Testis (tissue), 3 donors: Measurements from ENCODE around the gene KCNJ1. TPM values are rescaled to one million over a fixed set of nuclear protein-coding genes. Genes with fewer than 3 reads are reported as not detected.

Experiments used
- DNase-seq: peaks from one replicate; pipeline ENCODE4 v3.0.0-alpha.2; 2019
- H3K27ac ChIP-seq, 2 donors: fragments of 200-600 bp; sonication (generic); one replicate each; pipeline ENCODE4 v1.5.1; 2019
- H3K27me3 ChIP-seq: fragments of 200-600 bp; sonication (generic); one replicate; pipeline ENCODE4 v1.5.1; 2019
- H3K36me3 ChIP-seq: fragments of 200-600 bp; sonication (generic); one replicate; pipeline ENCODE4 v1.5.1; 2017; ENCODE audit warnings: low read depth; ENCODE audit errors: missing control alignments
- H3K4me1 ChIP-seq: fragments of 200-600 bp; sonication (generic); one replicate; pipeline ENCODE4 v1.5.1; 2019
- H3K4me3 ChIP-seq, 2 donors: fragments of 200-600 bp; sonication (generic); one replicate each; pipeline ENCODE4 v1.5.1; 2017 to 2019
- H3K9me3 ChIP-seq: fragments of 200-600 bp; sonication (generic); one replicate; pipeline ENCODE4 v1.5.1; 2017
- POLR2A ChIP-seq: fragments of 450-650 bp; IDR thresholded peaks from one replicate; pipeline ENCODE4 v1.6.1; 2017; ENCODE audit warnings: antibody characterized with exemption, mild to moderate bottlenecking, moderate library complexity
- WGBS, 2 donors: methylation state at CpG; one replicate each; pipeline ENCODE4 v1.1.5; 2018; 5-methylcytosine and 5-hydroxymethylcytosine counted together
- intact Hi-C: fragments of 100-400 bp; cut with DNase I; formaldehyde crosslinking; loops from one replicate; pipeline ENCODE4 v1.15.1; 2023; ENCODE audit warnings: low total_unique reads
- polyA plus RNA-seq: library from polyadenylated mRNA; stranded (reverse); fragments of 350-450 nt; fragmentation: Illumina TruSeq; extraction: RNeasy Lipid Tissue Mini Kit (QIAGEN cat#74804); gene quantifications from one replicate; pipeline ENCODE4 v1.2.3, GENCODE V29; 2014; ENCODE audit warnings: low read depth, low replicate concordance; ENCODE audit not compliant: insufficient read depth
- total RNA-seq, 2 donors: library from RNA; depleted of rRNA; stranded (reverse); fragments of >200 nt; gene quantifications; one replicate each; pipeline ENCODE4 v1.2.3, GENCODE V29; 2016
- TF ChIP-seq, protein P1 (sequence below), 3 experiments: fragments of 450-650 bp in 2 of 3; fragments of 200-600 bp in 1 of 3; sonication (generic) in 1 of 3; IDR thresholded peaks; one replicate each; pipeline ENCODE4 v1.5.1; 2016 to 2019; ENCODE audit warnings: antibody characterized with exemption in 3 of 3, mild to moderate bottlenecking in 2 of 3, moderate library complexity in 1 of 3

Gene KCNJ1
- total and polyA plus RNA-seq, 3 donors from 2014 or later = 0.12 to 0.24 (median 0.16) TPM

DNA sequence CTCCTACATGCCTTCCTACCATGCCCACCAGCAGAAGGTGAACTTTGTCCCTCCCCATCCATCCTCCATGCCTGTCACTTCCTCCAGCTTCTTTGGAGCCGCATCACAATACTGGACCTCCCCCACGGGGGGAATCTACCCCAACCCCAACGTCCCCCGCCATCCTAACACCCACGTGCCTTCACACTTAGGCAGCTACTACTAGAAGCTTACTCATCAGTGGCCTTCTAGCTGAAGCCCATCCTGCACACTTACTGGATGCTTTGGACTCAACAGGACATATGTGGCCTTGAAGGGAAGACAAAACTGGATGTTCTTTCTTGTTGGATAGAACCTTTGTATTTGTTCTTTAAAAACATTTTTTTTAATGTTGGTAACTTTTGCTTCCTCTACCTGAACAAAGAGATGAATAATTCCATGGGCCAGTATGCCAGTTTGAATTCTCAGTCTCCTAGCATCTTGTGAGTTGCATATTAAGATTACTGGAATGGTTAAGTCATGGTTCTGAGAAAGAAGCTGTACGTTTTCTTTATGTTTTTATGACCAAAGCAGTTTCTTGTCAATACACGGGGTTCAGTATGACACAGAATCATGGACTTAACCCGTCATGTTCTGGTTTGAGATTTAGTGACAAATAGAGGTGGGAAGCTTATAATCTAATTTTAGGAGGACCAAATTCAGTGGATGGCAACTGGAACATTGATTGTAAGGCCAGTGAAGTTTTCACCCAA is 56.1 kb downstream of the KCNJ1 start:
- intact Hi-C loops = no loop called here
- H3K27me3 ChIP-seq = no peaks in the 10 kb centered on the region
- WGBS, 2 donors = 68 to 77% methylated on average over 8 of the region's 8 CpGs
- no peak for DNase-seq
- TF ChIP-seq, protein P1, sequence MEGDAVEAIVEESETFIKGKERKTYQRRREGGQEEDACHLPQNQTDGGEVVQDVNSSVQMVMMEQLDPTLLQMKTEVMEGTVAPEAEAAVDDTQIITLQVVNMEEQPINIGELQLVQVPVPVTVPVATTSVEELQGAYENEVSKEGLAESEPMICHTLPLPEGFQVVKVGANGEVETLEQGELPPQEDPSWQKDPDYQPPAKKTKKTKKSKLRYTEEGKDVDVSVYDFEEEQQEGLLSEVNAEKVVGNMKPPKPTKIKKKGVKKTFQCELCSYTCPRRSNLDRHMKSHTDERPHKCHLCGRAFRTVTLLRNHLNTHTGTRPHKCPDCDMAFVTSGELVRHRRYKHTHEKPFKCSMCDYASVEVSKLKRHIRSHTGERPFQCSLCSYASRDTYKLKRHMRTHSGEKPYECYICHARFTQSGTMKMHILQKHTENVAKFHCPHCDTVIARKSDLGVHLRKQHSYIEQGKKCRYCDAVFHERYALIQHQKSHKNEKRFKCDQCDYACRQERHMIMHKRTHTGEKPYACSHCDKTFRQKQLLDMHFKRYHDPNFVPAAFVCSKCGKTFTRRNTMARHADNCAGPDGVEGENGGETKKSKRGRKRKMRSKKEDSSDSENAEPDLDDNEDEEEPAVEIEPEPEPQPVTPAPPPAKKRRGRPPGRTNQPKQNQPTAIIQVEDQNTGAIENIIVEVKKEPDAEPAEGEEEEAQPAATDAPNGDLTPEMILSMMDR (IDR thresholded peaks at IDR 0.05) = no peak
- TF ChIP-seq POLR2A = no peak
- no peaks in the 10 kb centered on the region for H3K36me3 ChIP-seq
- no peaks in the 10 kb centered on the region for H3K9me3 ChIP-seq
- no peaks in the 10 kb centered on the region for H3K4me1 ChIP-seq
- no peak overlapping the region for H3K4me3 ChIP-seq
- no peak overlapping the region for H3K27ac ChIP-seq

DNA sequence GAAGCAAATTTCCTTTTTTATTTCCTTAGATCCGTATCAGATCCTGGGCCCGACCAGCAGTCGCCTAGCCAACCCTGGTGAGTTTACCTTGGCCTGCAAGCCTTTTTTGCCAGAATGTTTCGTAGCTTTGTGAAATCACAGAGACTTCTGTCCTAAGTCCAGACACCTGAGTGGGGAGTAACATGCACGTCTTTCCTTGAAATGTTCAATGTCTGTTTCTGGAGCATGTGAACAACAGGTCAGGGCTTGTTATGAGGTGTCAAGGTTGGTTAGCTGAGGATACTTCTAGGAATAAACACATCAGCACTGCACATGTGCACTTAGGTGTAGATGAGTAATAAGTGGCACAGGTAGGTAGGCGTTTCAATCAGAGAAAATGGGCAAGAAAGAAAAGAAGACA is 58.0 kb downstream of the KCNJ1 start:
- Histone ChIP-seq H3K27ac (no peak overlapping the region), H3K9me3 (no peaks in the 10 kb centered on the region), H3K36me3 (no peaks in the 10 kb centered on the region), H3K4me1 (no peaks in the 10 kb centered on the region), H3K4me3 (no peak overlapping the region), H3K27me3 (no peaks in the 10 kb centered on the region)
- 80 to 92% methylated on average over 5 to 6 of the region's 6 CpGs for WGBS, 2 donors
- intact Hi-C loops = no loop called here
- DNase-seq = no peak
- TF ChIP-seq POLR2A = no peak
- TF ChIP-seq, protein P1 (IDR thresholded peaks at IDR 0.05) = no peak

DNA sequence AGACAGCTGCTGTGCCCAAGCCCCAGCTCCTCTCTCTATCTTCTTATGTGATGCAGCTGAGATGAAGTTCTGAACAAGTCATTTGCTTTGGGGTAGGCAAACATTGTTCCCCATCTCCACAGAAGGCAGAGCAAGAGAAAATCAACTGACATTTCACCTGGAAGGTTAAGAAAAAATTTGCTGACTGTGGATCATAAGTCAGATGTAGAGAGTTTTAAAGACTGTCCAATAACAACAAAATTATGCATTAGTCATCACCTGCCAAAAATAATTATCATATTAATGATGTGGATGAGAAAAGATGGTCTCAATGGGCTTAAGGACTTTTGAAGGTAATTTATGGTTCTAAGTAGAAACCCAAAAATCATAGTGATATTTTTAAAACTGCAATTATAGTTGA is 59.2 kb downstream of the KCNJ1 start:
- no peak for DNase-seq
- H3K27me3 ChIP-seq = no peaks in the 10 kb centered on the region
- H3K9me3 ChIP-seq = no peaks in the 10 kb centered on the region
- H3K4me3 ChIP-seq = no peak overlapping the region
- no peaks in the 10 kb centered on the region for H3K36me3 ChIP-seq
- H3K4me1 ChIP-seq = no peaks in the 10 kb centered on the region
- intact Hi-C loops = no loop called here
- H3K27ac ChIP-seq = no peak overlapping the region
- no peak for TF ChIP-seq POLR2A
- TF ChIP-seq, protein P1 (IDR thresholded peaks at IDR 0.05) = no peak

DNA sequence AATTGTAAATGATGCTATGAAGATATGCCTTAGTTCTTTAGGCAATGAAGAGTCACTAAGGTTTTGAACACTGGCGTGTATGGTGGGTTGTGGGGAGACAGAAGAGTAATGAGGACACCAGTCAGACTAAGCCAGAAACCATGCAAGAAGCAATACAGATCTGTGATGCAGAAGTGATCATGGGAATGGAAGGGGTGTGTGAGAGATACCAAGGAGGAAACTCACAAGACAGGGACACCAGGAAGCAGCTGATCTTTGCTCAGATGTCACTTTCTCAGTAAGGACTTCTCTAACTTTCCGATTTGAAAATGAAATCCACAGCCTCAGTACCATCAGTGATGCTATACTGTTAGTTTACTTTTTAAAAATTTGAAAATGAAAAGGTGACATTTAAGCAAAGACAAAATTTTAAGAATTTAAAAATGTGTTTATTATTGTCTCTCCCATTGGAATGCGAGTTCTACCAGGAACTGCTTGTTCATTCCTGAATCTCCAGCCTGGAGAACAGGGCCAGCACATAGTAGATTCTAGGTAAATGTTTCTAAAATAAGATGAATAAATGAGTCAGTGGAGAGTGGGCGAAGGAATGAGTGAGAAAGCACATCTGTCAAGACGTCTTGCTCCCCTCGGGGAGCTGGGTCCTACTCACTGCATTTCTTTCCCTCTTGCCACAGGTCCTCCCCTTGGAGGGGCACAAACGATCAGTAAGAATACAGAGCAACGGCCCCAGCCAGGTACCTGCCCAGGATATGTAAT is 60.4 kb downstream of the KCNJ1 start:
- intact Hi-C loops = no loop called here
- Histone ChIP-seq H3K4me1 (no peaks in the 10 kb centered on the region), H3K4me3 (no peak overlapping the region), H3K36me3 (no peaks in the 10 kb centered on the region), H3K9me3 (no peaks in the 10 kb centered on the region), H3K27ac (no peak overlapping the region), H3K27me3 (no peaks in the 10 kb centered on the region)
- no peak for DNase-seq
- WGBS, 2 donors = 83 to 84% methylated on average over 8 of the region's 8 CpGs
- TF ChIP-seq POLR2A = no peak
- TF ChIP-seq, protein P1 (IDR thresholded peaks at IDR 0.05) = no peak
